ENCODE results near the gene NOA1.
"Not testable (repeated sequence)": the region's sequence is repeated elsewhere in the genome, so short reads cannot be mapped to it uniquely, and the experiment has no call there.

NOA1 gene

GRCh38 chr4:56953680-56954520 is 23.5 kb downstream of the NOA1 start:
- FAIRE-seq = no peak

GRCh38 chr4:56941403-56941802 is 36.0 kb downstream of the NOA1 start:
- no peak for FAIRE-seq

DNA sequence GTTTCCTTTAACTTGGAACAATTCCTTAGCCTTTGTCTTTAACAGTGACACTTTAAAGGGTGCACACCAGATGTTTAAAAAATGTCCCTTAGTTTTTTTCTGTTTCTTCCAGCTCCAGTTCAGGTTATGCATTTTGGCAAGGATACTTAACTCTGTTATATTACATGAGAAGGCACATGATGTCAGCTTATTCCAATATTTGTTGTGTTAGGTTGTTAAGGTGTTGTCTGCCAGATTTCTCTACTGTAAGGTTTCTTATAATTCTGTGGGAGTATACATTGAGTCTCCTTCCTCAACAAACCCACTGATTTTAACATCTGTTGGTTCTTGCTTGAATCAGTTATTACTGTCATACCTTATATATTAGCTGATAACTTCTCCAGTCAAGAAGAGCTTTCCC is 36.4 kb downstream of the NOA1 start:
- FAIRE-seq = no peak

- FAIRE-seq = no peak
Observed at GRCh38 chr4:56940403-56940802, 37.0 kb downstream of the NOA1 start.

GRCh38 chr4:56939826-56940225 is 37.6 kb downstream of the NOA1 start:
- not testable (repeated sequence) for FAIRE-seq

DNA sequence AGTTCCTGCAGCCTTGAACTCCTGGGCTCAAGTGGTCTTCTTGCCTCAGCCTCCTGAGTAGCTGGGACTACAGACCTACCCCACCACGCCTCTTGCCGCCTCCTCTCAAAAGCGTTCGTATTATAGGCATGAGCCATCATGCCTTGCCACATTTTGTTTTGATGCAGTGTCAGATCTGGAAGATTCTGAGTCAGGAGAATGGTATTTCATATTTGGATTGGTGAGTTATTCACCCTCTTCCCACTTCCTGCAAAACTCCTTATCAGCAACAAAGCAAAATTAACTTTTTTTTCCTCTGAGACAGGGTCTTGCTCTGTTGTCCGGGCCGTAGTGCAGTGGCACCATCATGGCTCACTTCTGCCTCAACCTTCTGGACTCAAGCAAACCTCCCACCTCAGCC is 40.1 kb downstream of the NOA1 start:
- FAIRE-seq = no peak

DNA sequence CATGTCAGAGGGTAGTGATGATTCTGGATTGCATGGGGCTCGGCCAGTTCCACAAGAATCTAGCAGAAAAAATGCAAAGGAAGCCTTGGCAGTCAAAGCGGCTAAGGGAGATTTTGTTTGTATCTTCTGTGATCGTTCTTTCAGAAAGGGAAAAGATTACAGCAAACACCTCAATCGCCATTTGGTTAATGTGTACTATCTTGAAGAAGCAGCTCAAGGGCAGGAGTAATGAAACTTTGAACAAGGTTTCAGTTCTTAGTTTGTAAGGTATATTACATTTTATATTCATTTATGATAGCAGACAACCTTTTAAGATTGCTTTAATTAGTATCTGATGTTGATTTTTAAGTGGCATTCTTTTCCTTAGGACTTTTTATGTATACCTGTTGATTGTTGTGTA is 45.5 kb downstream of the NOA1 start:
- no peak for FAIRE-seq

GRCh38 chr4:56930638-56931037 is 46.8 kb downstream of the NOA1 start:
- FAIRE-seq = no peak

GRCh38 chr4:56927196-56927595 is 50.2 kb downstream of the NOA1 start:
- no peak for FAIRE-seq

- FAIRE-seq = not testable (repeated sequence)
Observed at GRCh38 chr4:56914977-56915376, 62.4 kb downstream of the NOA1 start.

DNA sequence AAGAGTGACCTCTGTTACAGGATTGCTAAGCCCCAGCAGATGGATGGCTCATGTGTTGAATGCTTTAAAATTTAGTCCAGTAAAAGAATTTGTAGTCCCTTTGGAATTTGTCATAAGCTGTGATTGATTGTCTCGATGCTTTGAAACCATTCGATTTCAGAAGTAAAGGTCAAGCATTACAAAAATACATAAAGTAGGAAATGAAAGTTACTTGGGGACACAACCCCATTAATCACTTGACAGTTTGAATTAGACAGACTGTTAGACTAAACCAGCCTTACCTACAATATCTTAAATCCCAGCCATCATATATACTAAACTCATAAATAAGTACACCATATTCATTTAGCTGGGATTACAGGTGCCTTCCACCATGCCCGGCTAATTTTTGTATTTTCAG is 63.1 kb downstream of the NOA1 start:
- no peak for FAIRE-seq
